ENCODE measurements around the gene METTL17. TPM values are rescaled to one million over a fixed set of nuclear protein-coding genes. Genes with fewer than 3 reads are reported as not detected.

The METTL17 gene
- total and polyA plus RNA-seq, 2 of the 13 experiments (the other 11 are each of a cell fraction or from before 2014, with no cell fraction given), result 122 to 199 TPM

GRCh38 chr14:20970983-20971704 is 18.6 kb upstream of the METTL17 start (continued):
- TF ChIP-seq ZNF879 (CRISPR knock-in tag; IDR thresholded peaks at IDR 0.05) (no peak), SRSF9 (IDR thresholded peaks at IDR 0.05; ENCODE audit: borderline replicate concordance, insufficient read depth, low read depth, low read length, poor library complexity, severe bottlenecking) (no peak), MYNN (CRISPR knock-in tag; IDR thresholded peaks at IDR 0.05; ENCODE audit: low read depth) (no peak), STAT5B (CRISPR knock-in tag; IDR thresholded peaks at IDR 0.05) (no peak), BHLHE40 (IDR thresholded peaks at IDR 0.05; ENCODE audit: low read length) (0 out of 2 replicates have a peak, but pooled peaks have one; percentile 20), ZNF660 (CRISPR knock-in tag; IDR thresholded peaks at IDR 0.05; ENCODE audit: borderline replicate concordance, low read depth) (no peak), ZBTB21 (CRISPR knock-in tag; IDR thresholded peaks at IDR 0.05) (no peak), MED1 (CRISPR knock-in tag; IDR thresholded peaks at IDR 0.05) (peak; percentile 28), ZIK1 (CRISPR knock-in tag; IDR thresholded peaks at IDR 0.05; ENCODE audit: borderline replicate concordance, low read depth) (0 out of 2 replicates have a peak, but pooled peaks have one; percentile 1), ZNF569 (CRISPR knock-in tag; IDR thresholded peaks at IDR 0.05; ENCODE audit: borderline replicate concordance) (no peak), ZNF883 (CRISPR knock-in tag; IDR thresholded peaks at IDR 0.05; ENCODE audit: not compliant biosample characterization) (peak; percentile 42), PHF20 (CRISPR knock-in tag; IDR thresholded peaks at IDR 0.05) (peak; percentile 69), ZNF564 (CRISPR knock-in tag; IDR thresholded peaks at IDR 0.05) (no peak), ZNF567 (CRISPR knock-in tag; IDR thresholded peaks at IDR 0.05; ENCODE audit: borderline replicate concordance) (no peak), KAT2B (IDR thresholded peaks at IDR 0.05; ENCODE audit: borderline replicate concordance, low read depth, low read length) (no peak), ATF7 (IDR thresholded peaks at IDR 0.05) (no peak), ATF7 (CRISPR knock-in tag; IDR thresholded peaks at IDR 0.05) (no peak), NFIB (CRISPR knock-in tag; IDR thresholded peaks at IDR 0.05; ENCODE audit: borderline replicate concordance) (no peak), ATM (IDR thresholded peaks at IDR 0.05; ENCODE audit: borderline replicate concordance) (no peak), GTF3A (CRISPR knock-in tag; conservative IDR thresholded peaks at IDR 0.05) (no peak), ZNF670 (CRISPR knock-in tag; IDR thresholded peaks at IDR 0.05; ENCODE audit: borderline replicate concordance) (no peak), HMG20A (CRISPR knock-in tag; IDR thresholded peaks at IDR 0.05; ENCODE audit: borderline replicate concordance) (0 out of 2 replicates have a peak, but pooled peaks have one; percentile 6), HNF4G (IDR thresholded peaks at IDR 0.05; ENCODE audit: borderline replicate concordance, low read depth, low read length) (no peak), HNF4G (CRISPR knock-in tag; IDR thresholded peaks at IDR 0.05; ENCODE audit: borderline replicate concordance, low read depth) (no peak), THAP7 (CRISPR knock-in tag; IDR thresholded peaks at IDR 0.05) (no peak), FOXK2 (IDR thresholded peaks at IDR 0.05) (no peak), PPARG (CRISPR knock-in tag; conservative IDR thresholded peaks at IDR 0.05) (no peak), ZNF687 (CRISPR knock-in tag; IDR thresholded peaks at IDR 0.05) (peak; percentile 85)

Data from HepG2 (cell line).